Measurements from ENCODE around the gene DHRSX. TPM values are rescaled to one million over a fixed set of nuclear protein-coding genes. Genes with fewer than 3 reads are reported as not detected.

Gene DHRSX
- total RNA-seq, 1 donor from 2014 or later, result 30.4 TPM

- H3K9ac ChIP-seq (ENCODE audit: low read length), result no peak overlapping the region
- H3K4me3 Mint-ChIP-seq (ENCODE audit: unreplicated experiment), result no peak overlapping the region
- no peak overlapping the region for H3K27ac Mint-ChIP-seq (ENCODE audit: unreplicated experiment)
- H3K36me3 Mint-ChIP-seq (ENCODE audit: low read depth, unreplicated experiment), result peaks cover 6% of the 10 kb centered on the region
- H3K9me3 ChIP-seq (ENCODE audit: insufficient read depth, low read depth, low read length), result peaks cover 11% of the 10 kb centered on the region
- no peaks in the 10 kb centered on the region for H3K79me2 ChIP-seq (ENCODE audit: insufficient read depth, low read length)
- DNase-seq (ENCODE audit: low read depth) (no peak), FAIRE-seq (no peak)
- H3K36me3 ChIP-seq (ENCODE audit: insufficient read depth, low read length), result no peaks in the 10 kb centered on the region
- H3K4me3 ChIP-seq (ENCODE audit: insufficient read depth, low read depth, low read length), result no peak overlapping the region
- no peaks in the 10 kb centered on the region for H3K27me3 ChIP-seq (ENCODE audit: insufficient read depth, low read length)
- H3K4me2 ChIP-seq (ENCODE audit: low read length), result no peak overlapping the region
- H3K4me1 ChIP-seq (ENCODE audit: insufficient read depth, low read length), result no peaks in the 10 kb centered on the region
- H3K27me3 Mint-ChIP-seq (ENCODE audit: low read depth, unreplicated experiment), result no peaks in the 10 kb centered on the region
- H4K20me1 ChIP-seq (ENCODE audit: insufficient read depth, low read length), result no peaks in the 10 kb centered on the region
- peaks cover 1% of the 10 kb centered on the region for H3K9me3 Mint-ChIP-seq (ENCODE audit: unreplicated experiment)
- no peak for TF ChIP-seq CTCF (IDR thresholded peaks at IDR 0.05; ENCODE audit: insufficient read depth, low read depth, low read length)
- no peak for TF ChIP-seq EZH2 (IDR thresholded peaks at IDR 0.05; ENCODE audit: insufficient read depth, low read length)
- H3K27ac ChIP-seq (ENCODE audit: low read depth, low read length), result no peak overlapping the region
- no peak overlapping the region for H2AFZ ChIP-seq (ENCODE audit: low read depth, low read length)
- H3K4me1 Mint-ChIP-seq (ENCODE audit: low read depth, unreplicated experiment), result no peaks in the 10 kb centered on the region
These were observed 328.4 kb downstream of the DHRSX start for GRCh38 chrX:2172359-2172758.

Other genes with a start within 250 kb of the DHRSX start
- 19.9 and 21.3 TPM in 2 replicates for gene ZBED1, start within 50 bp of the DHRSX start, total RNA-seq
- gene CD99, start 190.3 kb upstream of the DHRSX start, total RNA-seq, result 436 and 448 TPM in 2 replicates